ENCODE results near the gene SYNGR3.
A peak's percentile ranks its signal among the peaks of the same experiment; 100 is the strongest.

Gene SYNGR3

DNA sequence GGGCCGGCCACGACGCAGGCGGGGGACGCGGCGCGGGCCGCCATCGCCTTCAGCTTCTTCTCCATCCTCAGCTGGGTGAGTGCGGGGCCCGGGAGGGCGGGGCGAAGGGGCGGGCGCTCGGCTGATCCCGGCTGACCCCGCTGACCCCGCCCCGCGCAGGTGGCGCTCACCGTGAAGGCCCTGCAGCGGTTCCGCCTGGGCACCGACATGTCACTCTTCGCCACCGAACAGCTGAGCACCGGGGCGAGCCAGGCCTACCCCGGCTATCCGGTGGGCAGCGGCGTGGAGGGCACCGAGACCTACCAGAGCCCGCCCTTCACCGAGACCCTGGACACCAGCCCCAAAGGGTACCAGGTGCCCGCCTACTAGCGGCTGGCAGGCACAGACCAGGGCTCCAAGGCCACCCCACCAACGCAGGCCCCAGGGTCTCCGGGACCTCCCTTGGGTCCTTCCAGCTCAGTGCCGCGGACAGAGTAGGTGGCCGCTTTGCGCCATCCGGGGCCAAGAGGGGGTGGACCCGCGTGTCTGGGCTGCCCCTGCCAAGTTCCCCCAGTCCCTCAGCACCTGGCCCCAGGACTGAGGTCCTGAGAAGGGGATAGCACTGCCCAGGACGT is 3.0 kb downstream of the SYNGR3 start:
- DNase-seq: no peak

DNA sequence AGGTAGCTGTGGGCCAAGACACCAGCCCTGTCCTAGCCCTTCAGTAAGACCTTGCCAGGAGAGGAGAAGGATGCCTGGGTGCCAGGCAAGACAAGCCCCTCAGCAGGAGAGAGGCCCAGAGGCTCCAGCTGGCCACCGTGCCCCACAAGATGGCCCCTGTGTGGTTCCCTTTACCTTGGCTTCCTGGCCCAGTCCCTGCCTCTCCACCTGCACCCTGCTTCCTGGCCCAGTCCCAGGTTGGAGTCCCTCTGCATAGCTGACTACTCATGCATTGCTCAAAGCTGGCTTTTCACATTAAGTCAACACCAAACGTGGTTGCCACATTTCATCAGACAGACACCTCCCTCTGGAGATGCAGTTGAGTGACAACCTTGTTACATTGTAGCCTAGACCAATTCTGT is 4.0 kb downstream of the SYNGR3 start:
- DNase-seq: no peak

DNA sequence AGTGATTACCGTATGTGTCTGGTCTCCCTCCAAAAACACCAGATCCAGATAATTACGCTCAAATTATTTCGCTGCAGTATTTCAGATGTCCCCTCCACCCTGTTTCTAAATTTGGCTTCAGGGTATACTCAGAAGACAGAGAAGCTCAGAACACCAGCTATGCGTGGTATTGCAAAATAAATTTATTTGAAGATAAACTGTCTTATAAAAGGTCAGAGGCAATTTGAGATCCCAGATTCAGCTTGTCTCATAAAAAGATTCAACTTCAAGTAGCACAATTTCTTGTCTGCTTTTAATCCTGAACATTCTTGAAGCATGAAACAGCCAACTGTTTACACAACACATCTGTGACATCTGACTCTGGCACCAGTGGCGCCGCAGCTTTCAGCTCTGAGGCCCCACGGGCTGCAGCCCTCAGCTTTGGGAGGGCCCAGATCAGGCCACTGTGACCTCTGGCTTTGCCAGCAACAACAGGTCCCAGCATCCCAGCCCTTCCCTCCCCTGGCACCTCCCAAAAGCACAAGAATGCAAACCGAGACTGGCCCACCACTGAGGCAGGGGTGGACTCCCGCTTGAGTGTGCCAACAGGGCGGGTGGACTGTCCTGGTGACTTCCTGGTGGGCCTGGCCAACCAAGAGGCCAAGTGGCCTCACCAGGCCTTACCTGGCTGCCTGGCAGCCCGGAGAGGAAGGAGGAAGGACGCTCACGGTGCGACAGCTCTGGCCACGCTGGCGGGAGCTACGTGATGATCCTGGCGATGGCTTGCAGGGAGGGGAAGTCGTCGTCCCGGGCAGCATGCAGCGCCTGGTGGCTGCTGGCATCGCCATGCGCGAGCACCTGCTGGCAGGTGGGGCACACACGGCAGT is 8.0 kb downstream of the SYNGR3 start:
- no peak for DNase-seq

GRCh38 chr16:1998360-1998835 is 8.6 kb downstream of the SYNGR3 start:
- DNase-seq: no peak

GRCh38 chr16:1998852-1999801 is 9.4 kb downstream of the SYNGR3 start:
- DNase-seq: no peak

- no peak for DNase-seq
Observed at GRCh38 chr16:1999866-2000514, 10.2 kb downstream of the SYNGR3 start.

DNA sequence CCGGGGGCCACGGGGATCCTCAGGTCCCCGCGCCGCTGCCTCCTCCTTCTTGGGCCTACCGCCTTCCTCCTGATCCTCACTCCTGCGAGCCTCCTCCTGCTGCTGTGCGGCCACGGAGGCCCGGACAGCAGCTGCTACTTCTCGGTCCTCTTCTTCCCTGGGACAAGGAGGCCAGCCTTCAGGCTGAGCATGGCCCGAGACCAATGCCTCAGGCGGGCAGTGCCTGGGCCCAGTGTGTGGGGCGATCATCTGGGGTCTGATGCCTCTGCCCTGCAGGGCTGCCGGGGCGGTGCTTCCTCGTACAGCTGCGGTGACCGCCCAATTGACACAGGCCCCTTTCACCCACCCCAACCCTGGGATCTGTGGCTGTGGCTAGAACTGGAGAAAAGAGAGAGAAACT is 11.3 kb downstream of the SYNGR3 start:
- DNase-seq: no peak

- no peak for DNase-seq
Observed at GRCh38 chr16:2001456-2002355, 11.9 kb downstream of the SYNGR3 start.

GRCh38 chr16:2002406-2003230 is 12.8 kb downstream of the SYNGR3 start:
- DNase-seq: no peak

DNA sequence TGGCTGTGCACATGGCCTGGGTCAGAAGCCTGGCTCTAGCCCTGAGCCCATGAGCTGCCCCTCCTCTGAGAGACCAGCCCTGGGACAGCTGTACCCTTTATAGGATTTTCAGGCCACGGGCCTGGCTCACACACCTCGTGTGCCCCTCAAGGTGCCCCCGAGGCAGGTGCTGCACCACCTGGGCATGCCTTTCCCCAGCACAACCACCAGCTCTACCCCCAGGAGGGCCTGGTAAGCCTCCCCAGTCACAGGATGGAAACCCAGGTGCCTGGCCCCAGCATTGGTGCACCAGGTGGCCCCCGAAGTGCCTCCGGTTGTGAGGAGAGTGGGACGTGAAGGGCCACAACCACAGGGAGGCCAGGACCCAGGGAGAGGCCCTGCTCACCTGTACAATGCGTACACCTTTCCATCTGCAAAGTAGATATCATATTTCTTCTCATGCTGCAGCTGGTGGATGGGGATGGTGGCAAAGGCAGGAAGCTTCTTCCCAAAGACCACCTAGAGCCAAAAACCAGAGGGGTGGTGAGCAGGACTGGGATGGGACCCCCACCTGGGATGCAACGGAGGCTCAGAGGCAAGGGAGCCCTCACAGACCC is 13.6 kb downstream of the SYNGR3 start:
- DNase-seq: no peak

GRCh38 chr16:2003827-2004641 is 14.3 kb downstream of the SYNGR3 start:
- peak; percentile 84 to 88 for DNase-seq

GRCh38 chr16:2004795-2005517 is 15.2 kb downstream of the SYNGR3 start:
- DNase-seq: no peak

DNA sequence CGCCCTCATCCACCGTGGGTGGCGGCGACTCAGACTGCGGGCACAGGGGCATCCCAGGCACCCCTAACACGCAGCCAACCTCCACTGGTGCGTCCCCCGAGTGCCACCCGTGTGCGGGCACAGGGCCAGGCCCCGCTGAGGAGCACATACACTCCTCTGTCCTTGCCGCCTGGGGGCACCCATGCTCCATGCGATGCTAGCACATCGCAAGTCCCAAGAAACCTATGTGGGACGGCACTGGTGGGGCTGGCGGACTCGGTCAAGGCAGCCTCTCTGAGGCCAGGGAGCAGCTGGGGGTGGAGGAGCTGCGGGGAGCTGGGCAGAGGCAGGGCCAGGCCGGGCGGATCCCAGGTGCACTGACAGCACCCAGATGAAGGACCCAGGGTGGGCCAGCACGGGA is 15.9 kb downstream of the SYNGR3 start:
- no peak for DNase-seq

- no peak for DNase-seq
Observed at GRCh38 chr16:2006317-2006716, 16.5 kb downstream of the SYNGR3 start.

- DNase-seq: no peak
Observed at GRCh38 chr16:2007081-2007836, 17.5 kb downstream of the SYNGR3 start.

DNA sequence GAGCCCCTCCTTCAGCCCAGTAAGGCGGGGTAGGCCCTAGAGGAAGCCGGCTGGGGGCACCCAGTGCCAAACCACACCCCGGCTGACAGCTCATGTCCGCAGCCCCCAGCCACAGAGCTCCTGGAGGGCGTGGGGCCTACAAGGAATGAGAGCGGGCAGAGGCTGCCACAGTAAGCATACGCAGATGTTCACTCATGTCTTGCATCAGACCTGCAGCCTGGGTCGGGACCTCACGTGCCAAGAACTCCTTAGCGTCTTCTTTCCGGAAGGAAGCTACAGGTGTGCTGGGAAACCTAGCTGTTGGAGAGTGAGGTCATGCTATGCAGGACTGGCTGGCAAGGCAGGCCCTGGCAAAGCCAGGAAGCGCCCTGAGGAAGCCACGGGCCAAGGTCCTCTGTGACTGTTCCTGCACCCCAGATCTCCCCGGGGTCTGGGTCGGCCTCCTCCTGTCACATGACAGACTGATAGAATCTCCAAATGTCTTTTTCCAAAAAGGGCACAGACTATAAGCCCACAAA is 18.3 kb downstream of the SYNGR3 start:
- peak in 1 of 2 donors; percentile 26 for DNase-seq

DNA sequence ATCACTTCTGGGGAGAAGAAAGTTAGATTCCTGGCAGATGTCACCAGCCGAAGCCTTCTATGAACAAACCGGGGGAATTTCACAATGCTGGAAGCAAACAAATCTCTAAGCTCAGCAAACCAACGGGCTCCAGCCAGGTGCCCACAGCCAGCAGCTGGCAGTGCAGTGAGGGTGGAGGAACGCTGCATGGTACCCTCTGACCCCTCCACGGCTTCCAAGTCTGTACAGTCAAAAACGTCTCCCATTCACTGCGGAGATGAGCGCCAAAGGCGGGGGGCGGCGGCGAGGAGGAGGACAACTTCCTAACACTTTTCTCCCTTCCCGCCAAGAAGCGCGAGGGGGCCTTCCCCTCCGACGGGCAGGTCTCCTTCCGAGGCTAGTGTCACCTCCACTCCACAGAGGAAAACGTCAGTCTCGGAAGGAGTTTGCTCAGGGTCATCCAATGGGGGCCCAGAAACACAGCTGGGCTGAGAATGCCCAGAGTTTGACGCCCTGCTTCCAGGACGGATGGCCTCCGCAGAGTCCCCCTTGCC is 18.9 kb downstream of the SYNGR3 start:
- peak in 1 of 2 donors; percentile 33 for DNase-seq
